A673 (cell line): Measurements from ENCODE around the gene CDC42BPG.

Experiments used
- EZH2 ChIP-seq: fragments of 200-600 bp; sonication (generic); IDR thresholded peaks from 2 replicates; pipeline ENCODE4 v1.6.1; 2017; ENCODE audit warnings: borderline replicate concordance, low read depth, mild to moderate bottlenecking, mixed read lengths, antibody characterized with exemption, low read length; ENCODE audit not compliant: poor library complexity, severe bottlenecking
- TF ChIP-seq, protein P1 (sequence below): fragments of 300-800, 200-600 bp; sonication (generic); conservative IDR thresholded peaks from 2 replicates; pipeline ENCODE4 v1.5.1; 2017; ENCODE audit warnings: low read depth, mild to moderate bottlenecking, antibody characterized with exemption, low read length, moderate library complexity, mixed read lengths

- no peak for TF ChIP-seq EZH2
- TF ChIP-seq, protein P1, sequence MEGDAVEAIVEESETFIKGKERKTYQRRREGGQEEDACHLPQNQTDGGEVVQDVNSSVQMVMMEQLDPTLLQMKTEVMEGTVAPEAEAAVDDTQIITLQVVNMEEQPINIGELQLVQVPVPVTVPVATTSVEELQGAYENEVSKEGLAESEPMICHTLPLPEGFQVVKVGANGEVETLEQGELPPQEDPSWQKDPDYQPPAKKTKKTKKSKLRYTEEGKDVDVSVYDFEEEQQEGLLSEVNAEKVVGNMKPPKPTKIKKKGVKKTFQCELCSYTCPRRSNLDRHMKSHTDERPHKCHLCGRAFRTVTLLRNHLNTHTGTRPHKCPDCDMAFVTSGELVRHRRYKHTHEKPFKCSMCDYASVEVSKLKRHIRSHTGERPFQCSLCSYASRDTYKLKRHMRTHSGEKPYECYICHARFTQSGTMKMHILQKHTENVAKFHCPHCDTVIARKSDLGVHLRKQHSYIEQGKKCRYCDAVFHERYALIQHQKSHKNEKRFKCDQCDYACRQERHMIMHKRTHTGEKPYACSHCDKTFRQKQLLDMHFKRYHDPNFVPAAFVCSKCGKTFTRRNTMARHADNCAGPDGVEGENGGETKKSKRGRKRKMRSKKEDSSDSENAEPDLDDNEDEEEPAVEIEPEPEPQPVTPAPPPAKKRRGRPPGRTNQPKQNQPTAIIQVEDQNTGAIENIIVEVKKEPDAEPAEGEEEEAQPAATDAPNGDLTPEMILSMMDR = no peak
These were observed 44.7 kb downstream of the CDC42BPG start for GRCh38 chr11:64799623-64800302.
